Activated CD4-positive, alpha-beta memory T cell treated with anti-CD3 and anti-CD28 coated beads, Interleukin-2, amount 10 ng/mL, durations not matched to agents 7 days and 5 days (primary cell): Measurements from ENCODE around the gene PPP1R27. TPM values are rescaled to one million over a fixed set of nuclear protein-coding genes. Genes with fewer than 3 reads are reported as not detected.
A peak's percentile ranks its signal among the peaks of the same experiment; 100 is the strongest.

Experiments used
- CTCF ChIA-PET: fragments of 350-600 bp; sonication (Branson Sonifier 250); formaldehyde crosslinking; loops from one replicate; lab custom pipeline; 2021; ENCODE audit warnings: antibody characterized with exemption, inconsistent platforms; lab: Charles Lee
- POLR2A ChIA-PET: fragments of 350-600 bp; sonication (Branson Sonifier 250); formaldehyde crosslinking; loops from one replicate; lab custom pipeline; 2021; ENCODE audit warnings: antibody characterized with exemption; lab: Charles Lee
- DNase-seq: peaks from one replicate; pipeline ENCODE4 v3.0.0-alpha.2; 2020
- H3K27ac Mint-ChIP-seq: one replicate; pipeline ENCODE4 v1.8.0; 2021; ENCODE audit warnings: mild to moderate bottlenecking, mixed read lengths
- H3K27me3 Mint-ChIP-seq: one replicate; pipeline ENCODE4 v1.8.0; 2021; ENCODE audit warnings: mixed read lengths
- H3K36me3 Mint-ChIP-seq: one replicate; pipeline ENCODE4 v1.8.0; 2021; ENCODE audit warnings: low read depth, mixed read lengths
- H3K4me1 Mint-ChIP-seq: one replicate; pipeline ENCODE4 v1.8.0; 2021; ENCODE audit warnings: mixed read lengths
- H3K4me3 Mint-ChIP-seq: one replicate; pipeline ENCODE4 v1.8.0; 2021; ENCODE audit warnings: mild to moderate bottlenecking, mixed read lengths
- H3K9me3 Mint-ChIP-seq: one replicate; pipeline ENCODE4 v1.8.0; 2021; ENCODE audit warnings: mixed read lengths
- total RNA-seq, 2 experiments: library from RNA; stranded (reverse); gene quantifications; one replicate each; pipeline ENCODE4 v1.2.3, GENCODE V29; 2021

The PPP1R27 gene
- total RNA-seq, 2 experiments from 2014 or later, result not detected

DNA sequence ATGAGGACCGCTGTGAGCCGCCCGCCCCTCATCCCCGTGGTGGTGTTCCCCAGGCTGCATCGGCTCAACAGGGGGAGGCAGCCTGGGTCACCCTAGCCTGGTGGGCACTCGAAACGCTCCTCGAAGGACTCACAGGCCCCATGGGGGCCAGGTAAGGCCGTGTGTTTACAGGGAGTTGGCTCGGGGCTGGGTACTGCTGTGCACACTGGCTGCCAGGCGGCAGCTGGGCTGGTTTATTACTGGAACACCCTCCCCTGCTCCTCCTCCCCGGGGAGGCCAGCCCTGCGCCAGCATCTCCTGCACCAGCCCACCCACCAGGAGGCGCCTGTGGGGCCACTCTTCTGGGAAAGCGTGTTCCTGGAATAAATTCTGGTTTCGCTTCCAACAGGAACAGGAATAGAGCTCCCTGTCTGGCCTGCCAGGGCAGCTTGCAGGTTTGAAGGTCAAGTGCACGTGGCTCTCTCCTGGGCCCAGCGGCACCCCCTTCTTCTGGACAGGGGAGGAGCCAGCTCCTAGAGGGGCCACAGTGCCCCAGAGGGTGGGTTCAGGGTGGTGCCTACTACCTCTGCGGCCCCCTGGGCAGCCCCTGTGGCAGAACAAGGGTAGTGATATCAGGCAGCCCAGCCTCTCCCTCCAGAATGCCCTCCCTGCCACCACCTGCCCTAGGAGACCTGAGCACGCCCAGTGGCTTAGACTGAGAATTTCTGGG lies 13.1 kb downstream of the PPP1R27 start:
- peak; percentile 60 for DNase-seq
- ChIA-PET CTCF (interaction anchor here (0.7 kb wide), 1 partner anchor 72 kb away, joined by 5 read pairs; no protein-coding TSS in a partner anchor), POLR2A (interaction anchor here (1.2 to 2.1 kb wide), 4 partner anchors 10 to 119 kb away, joined by 3 to 13 read pairs (median 5); partner anchors contain the start of genes MCRIP1 and MRPL12)
- Mint-ChIP-seq H3K4me1 (peaks cover 13% of the 10 kb centered on the region), H3K9me3 (no peaks in the 10 kb centered on the region), H3K4me3 (no peak overlapping the region), H3K27me3 (peaks cover 6% of the 10 kb centered on the region), H3K36me3 (no peaks in the 10 kb centered on the region), H3K27ac (peak overlapping the region; percentile 44)

DNA sequence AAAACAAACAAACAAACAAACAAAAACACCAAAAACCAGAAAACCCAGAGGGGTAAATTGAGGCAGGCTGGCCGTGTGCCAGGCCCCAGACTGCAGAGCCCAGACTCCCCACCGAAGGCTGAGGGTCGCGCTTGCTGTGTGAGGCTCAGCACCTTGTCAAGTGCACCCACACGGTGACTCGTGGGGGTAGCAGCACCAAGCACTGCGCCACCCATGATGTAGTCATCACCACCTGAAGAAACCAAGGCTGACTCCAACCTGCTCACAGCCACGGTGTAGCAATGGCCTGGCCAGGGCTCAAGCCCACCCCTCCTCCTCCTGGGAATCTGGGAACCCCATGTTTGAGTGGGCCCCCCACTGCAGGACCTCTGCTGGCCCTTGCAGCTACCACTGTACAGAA lies 13.7 kb downstream of the PPP1R27 start:
- no peaks in the 10 kb centered on the region for H3K36me3 Mint-ChIP-seq
- H3K27ac Mint-ChIP-seq, result no peak overlapping the region
- H3K4me1 Mint-ChIP-seq, result peaks cover 13% of the 10 kb centered on the region
- POLR2A ChIA-PET, result interaction anchor here (1.2 to 2.1 kb wide), 3 partner anchors 11 to 119 kb away, joined by 4 to 13 read pairs (median 6); partner anchors contain the start of genes MCRIP1 and MRPL12
- no peak overlapping the region for H3K4me3 Mint-ChIP-seq
- H3K27me3 Mint-ChIP-seq, result peaks cover 8% of the 10 kb centered on the region
- CTCF ChIA-PET, result no interaction called here
- no peak for DNase-seq
- H3K9me3 Mint-ChIP-seq, result no peaks in the 10 kb centered on the region

DNA sequence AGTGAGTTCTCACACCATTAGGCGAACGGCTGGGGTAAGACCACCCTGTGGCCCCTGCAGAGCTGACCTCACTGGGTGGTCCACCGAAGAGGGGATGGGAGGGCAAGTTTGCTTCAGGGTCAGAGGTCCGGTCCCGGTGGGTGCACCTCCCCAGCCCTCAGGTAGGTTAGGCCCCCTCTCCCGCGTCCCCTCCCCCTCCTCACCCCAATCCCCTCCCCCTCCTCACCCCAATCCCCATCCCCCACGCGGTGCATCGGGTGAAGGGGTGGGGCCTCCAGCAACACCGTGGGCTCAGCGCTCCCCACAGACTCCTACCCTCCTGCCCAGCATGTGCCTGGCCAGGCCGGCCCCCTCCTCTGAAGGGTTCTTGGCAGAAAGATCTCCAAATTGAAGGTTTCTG lies 15.1 kb downstream of the PPP1R27 start:
- POLR2A ChIA-PET, result interaction anchor here (0.8 kb wide), 1 partner anchor 117 kb away, joined by 3 read pairs; no protein-coding TSS in a partner anchor
- Mint-ChIP-seq H3K4me3 (no peak overlapping the region), H3K27me3 (peaks cover 8% of the 10 kb centered on the region), H3K4me1 (peaks cover 13% of the 10 kb centered on the region), H3K27ac (no peak overlapping the region), H3K9me3 (no peaks in the 10 kb centered on the region), H3K36me3 (no peaks in the 10 kb centered on the region)
- CTCF ChIA-PET, result no interaction called here
- no peak for DNase-seq

DNA sequence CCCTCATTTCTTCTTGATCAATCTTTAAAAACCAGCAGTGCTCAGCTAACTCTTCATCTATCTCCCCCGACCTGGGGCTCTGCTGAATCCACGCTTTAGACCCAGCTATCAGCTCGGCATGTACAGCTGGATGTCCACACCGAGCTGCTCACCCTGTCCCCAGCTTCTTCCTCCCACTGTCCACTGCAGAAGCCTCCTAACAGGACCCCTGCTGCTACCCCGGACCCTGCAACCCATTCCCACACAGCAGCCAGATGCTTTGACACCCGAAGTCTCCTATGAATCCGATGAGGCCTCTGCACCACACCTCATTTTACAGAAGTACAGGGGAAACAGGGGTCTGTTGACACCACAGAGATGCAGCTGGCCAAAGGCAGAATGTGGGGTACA lies 17.1 kb downstream of the PPP1R27 start:
- CTCF ChIA-PET, result no interaction called here
- H3K9me3 Mint-ChIP-seq, result no peaks in the 10 kb centered on the region
- peaks cover 8% of the 10 kb centered on the region for H3K27me3 Mint-ChIP-seq
- no peak overlapping the region for H3K27ac Mint-ChIP-seq
- no peak for DNase-seq
- peaks cover 10% of the 10 kb centered on the region for H3K4me1 Mint-ChIP-seq
- H3K36me3 Mint-ChIP-seq, result no peaks in the 10 kb centered on the region
- no peak overlapping the region for H3K4me3 Mint-ChIP-seq
- POLR2A ChIA-PET, result no interaction called here

DNA sequence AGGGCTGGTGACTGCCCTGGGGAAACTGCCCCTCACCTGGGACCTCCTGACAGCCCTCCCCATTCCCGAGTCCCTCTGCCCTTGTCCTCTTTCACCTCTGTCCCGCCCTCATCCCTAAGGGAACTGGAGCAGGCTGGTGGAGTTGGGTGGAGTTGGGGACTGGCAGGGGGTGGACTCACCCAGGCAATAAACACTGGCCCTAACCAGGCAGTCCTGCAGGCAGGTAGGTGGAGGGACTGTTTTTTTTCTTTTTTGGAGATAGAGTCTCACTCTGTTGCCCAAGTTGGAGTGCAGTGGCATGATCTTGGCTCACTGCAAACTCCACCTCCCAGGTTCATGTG lies 19.2 kb downstream of the PPP1R27 start:
- H3K4me3 Mint-ChIP-seq, result no peak overlapping the region
- H3K4me1 Mint-ChIP-seq, result no peaks in the 10 kb centered on the region
- no peaks in the 10 kb centered on the region for H3K36me3 Mint-ChIP-seq
- ChIA-PET CTCF (no interaction called here), POLR2A (no interaction called here)
- no peak overlapping the region for H3K27ac Mint-ChIP-seq
- H3K27me3 Mint-ChIP-seq, result peaks cover 8% of the 10 kb centered on the region
- H3K9me3 Mint-ChIP-seq, result no peaks in the 10 kb centered on the region
- no peak for DNase-seq

DNA sequence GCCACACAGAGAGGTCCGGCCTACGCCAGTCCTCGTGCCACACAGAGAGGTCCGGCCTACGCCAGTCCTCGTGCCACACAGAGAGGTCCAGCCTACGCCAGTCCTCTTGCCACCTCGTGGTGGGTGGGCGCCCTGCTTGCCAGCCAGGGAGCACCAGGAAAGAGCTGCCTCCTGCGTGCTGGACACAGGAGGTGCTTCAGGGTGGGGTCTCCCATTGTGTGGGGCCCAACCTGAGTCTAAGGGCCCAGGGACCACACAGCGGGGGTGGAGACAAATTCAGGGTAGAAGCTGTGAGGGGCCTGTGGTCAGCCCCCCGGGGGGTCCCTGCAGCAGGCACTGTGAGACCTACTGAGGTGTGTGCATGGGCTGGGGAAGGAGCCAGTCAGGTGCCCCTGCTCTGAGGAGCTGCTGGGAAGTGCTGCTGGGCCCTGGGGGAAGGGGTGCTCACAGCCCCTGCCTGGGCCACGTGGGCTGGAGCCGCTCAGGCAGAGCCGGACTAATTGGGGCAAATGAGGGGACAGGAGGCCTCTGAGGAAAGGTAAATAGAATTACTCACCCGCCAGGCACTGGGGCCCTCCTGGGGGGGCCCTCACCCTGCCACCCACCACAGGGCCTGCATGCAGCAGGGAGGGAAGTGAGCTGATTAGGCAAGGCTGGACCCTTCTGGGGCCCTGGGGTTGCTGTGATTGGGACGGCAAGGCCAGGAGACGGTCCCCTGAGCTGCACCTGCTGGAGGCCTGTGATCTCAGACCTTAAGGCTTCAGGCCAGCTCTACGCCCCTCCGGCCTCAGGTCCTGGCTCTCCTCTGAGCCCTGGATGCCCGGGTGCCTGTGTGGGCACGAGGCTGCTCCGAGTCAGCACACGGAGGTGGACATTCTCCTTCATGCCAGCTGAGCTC lies 19.9 kb downstream of the PPP1R27 start:
- H3K4me1 Mint-ChIP-seq, result no peaks in the 10 kb centered on the region
- H3K36me3 Mint-ChIP-seq, result no peaks in the 10 kb centered on the region
- H3K9me3 Mint-ChIP-seq, result no peaks in the 10 kb centered on the region
- ChIA-PET CTCF (no interaction called here), POLR2A (no interaction called here)
- no peak overlapping the region for H3K27ac Mint-ChIP-seq
- no peak overlapping the region for H3K4me3 Mint-ChIP-seq
- H3K27me3 Mint-ChIP-seq, result peaks cover 8% of the 10 kb centered on the region
- DNase-seq, result no peak

DNA sequence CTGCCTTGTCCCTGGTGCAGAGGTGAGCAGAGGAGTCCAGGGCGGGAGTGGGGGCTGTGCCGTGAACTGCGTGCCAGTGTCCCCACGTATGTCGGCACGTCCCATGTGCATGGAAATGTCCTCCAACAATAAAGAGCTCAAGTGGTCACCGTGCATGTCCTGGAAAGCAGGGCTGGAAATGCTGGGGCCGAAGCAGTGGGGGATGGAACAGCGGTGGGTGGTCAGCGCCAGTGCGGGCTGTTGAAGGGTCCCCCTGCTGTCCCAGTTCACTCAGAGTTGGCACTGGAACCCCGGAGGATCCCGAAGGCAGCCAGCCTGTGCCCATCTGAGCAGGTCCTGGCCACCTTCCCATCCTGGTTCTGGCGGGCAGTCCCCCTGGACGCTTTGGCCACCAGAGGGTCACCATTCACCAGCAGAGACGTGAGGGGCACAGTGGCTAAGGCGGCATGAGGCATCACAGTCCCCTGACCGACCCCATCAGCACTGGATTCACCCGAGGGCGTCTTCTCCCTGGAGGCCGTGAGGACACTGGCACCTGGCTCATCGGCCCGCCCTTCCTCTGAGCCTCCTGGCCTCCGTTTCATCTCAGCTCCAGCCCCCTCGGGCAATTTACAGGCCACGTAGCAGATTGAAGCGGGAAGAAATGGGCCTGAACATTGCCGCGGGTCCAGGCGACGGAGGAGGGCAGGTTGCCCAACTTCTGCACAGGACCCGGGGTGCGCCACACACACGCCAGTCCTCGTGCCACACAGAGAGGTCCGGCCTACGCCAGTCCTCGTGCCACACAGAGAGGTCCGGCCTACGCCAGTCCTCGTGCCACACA lies 20.8 kb downstream of the PPP1R27 start:
- DNase-seq, result no peak
- Mint-ChIP-seq H3K4me1 (no peaks in the 10 kb centered on the region), H3K36me3 (no peaks in the 10 kb centered on the region), H3K4me3 (no peak overlapping the region), H3K9me3 (no peaks in the 10 kb centered on the region), H3K27ac (no peak overlapping the region), H3K27me3 (peaks cover 13% of the 10 kb centered on the region)
- ChIA-PET POLR2A (no interaction called here), CTCF (no interaction called here)

DNA sequence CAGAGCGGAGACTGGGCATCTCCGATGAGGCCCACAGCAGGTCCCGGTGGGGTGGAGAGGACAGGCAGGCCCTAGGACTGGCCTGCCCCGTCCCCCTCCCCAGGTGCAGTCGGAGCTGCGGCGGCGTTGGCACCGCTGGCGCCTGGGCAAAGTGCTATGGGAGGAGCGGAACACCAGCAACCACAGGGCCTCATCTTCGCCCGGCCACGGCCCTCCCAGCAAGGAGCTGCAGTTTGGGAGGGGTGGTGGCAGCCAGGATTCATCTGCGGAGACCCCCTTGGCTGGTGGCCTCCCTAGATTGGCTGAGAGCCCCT lies 21.5 kb downstream of the PPP1R27 start:
- Mint-ChIP-seq H3K4me3 (no peak overlapping the region), H3K27me3 (peaks cover 13% of the 10 kb centered on the region), H3K9me3 (no peaks in the 10 kb centered on the region), H3K27ac (no peak overlapping the region), H3K36me3 (no peaks in the 10 kb centered on the region), H3K4me1 (no peaks in the 10 kb centered on the region)
- ChIA-PET CTCF (no interaction called here), POLR2A (no interaction called here)
- DNase-seq, result no peak

DNA sequence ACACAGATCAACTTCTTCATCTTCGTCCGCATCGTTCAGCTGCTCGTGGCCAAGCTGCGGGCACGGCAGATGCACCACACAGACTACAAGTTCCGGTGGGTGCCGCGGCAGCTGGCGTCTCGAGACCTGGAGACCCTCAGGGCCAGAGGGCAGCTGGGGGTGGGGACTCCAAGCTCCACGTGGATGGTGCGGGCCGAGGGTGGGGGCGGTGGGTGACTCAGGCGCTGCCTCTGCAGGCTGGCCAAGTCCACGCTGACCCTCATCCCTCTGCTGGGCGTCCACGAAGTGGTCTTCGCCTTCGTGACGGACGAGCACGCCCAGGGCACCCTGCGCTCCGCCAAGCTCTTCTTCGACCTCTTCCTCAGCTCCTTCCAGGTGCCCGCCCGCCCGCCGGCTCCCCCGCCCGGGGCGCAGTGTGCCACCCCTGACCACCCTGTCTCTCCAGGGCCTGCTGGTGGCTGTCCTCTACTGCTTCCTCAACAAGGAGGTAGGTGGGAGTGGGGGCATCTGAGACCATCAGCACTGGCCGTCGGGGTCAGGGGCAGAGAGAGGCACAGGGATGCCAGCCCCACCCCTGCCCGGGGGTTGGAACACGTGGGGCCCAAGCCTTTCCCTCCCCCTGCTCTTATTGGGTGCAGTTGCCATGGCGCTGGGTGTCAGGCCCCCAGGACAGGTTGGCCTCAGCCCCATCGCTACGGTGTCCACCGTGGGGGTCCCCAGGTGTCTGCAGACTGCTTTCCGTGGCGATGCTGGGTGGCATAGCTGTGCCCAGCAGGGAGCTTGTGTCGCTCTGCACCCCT lies 22.1 kb downstream of the PPP1R27 start:
- Mint-ChIP-seq H3K36me3 (no peaks in the 10 kb centered on the region), H3K27me3 (peaks cover 13% of the 10 kb centered on the region), H3K4me1 (no peaks in the 10 kb centered on the region), H3K27ac (no peak overlapping the region), H3K4me3 (no peak overlapping the region), H3K9me3 (no peaks in the 10 kb centered on the region)
- ChIA-PET CTCF (no interaction called here), POLR2A (no interaction called here)
- DNase-seq, result no peak

DNA sequence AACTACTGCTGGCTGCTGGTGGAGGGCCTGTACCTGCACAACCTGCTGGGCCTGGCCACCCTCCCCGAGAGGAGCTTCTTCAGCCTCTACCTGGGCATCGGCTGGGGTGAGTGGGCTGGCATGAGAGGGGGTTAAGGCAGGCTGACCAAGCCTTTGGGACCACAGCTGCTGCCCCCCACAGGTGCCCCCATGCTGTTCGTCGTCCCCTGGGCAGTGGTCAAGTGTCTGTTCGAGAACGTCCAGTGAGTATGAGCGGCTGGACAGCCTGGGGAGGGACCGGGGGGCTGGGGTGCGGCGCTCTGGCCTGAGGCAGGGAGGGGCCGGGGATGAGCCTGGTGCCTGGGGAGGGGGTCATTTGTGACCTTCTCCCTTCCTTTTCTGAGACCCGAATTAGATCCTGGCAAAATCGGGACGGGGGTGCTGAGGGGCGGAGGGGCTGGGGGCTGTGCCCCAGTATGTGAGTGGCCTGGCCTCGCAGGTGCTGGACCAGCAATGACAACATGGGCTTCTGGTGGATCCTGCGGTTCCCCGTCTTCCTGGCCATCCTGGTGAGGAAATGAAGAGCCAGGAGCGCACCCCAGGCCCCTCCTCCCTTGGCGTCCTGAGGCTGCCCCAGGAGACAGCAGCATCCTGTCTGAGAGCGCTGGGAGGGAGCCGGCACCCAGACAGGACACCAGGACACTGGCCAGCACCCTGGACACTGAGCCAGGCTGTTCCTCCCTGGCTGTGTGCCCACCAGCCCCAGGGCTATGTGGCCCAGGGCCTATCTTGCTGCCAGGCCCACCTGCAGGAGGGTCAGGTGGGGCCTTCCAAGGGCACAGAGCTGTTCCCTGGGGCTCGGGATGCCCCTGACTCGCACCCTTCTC lies 22.9 kb downstream of the PPP1R27 start:
- DNase-seq, result no peak
- Mint-ChIP-seq H3K27ac (no peak overlapping the region), H3K9me3 (no peaks in the 10 kb centered on the region), H3K36me3 (no peaks in the 10 kb centered on the region), H3K4me1 (no peaks in the 10 kb centered on the region), H3K4me3 (no peak overlapping the region), H3K27me3 (peaks cover 11% of the 10 kb centered on the region)
- ChIA-PET CTCF (no interaction called here), POLR2A (no interaction called here)

DNA sequence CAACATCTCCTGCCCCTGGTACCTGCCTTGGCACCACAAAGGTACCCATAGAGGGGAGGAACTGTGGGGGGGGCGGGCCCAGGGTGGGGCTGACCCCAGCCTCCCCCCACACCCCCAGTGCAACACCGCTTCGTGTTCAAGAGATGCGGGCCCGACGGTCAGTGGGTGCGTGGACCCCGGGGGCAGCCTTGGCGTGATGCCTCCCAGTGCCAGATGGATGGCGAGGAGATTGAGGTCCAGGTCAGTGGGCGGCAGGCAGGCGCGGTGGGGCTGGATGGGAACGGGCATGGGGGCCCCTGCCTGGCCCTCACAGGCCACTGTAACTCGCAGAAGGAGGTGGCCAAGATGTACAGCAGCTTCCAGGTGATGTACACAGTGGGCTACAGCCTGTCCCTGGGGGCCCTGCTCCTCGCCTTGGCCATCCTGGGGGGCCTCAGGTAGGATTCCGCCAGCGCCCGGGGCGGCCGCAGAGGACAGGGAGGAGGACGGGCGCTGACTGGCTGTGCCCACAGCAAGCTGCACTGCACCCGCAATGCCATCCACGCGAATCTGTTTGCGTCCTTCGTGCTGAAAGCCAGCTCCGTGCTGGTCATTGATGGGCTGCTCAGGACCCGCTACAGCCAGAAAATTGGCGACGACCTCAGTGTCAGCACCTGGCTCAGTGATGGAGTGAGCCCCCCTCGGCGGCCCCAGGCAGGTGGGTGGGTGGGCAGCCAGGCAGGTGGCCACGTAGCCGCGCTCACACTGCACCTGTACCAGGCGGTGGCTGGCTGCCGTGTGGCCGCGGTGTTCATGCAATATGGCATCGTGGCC lies 23.8 kb downstream of the PPP1R27 start:
- no peaks in the 10 kb centered on the region for H3K36me3 Mint-ChIP-seq
- no peak overlapping the region for H3K4me3 Mint-ChIP-seq
- H3K27ac Mint-ChIP-seq, result no peak overlapping the region
- DNase-seq, result no peak
- H3K9me3 Mint-ChIP-seq, result no peaks in the 10 kb centered on the region
- H3K27me3 Mint-ChIP-seq, result peaks cover 10% of the 10 kb centered on the region
- ChIA-PET POLR2A (no interaction called here), CTCF (no interaction called here)
- H3K4me1 Mint-ChIP-seq, result no peaks in the 10 kb centered on the region
